ENCODE results near the gene SPRYD3.

The SPRYD3 gene

DNA sequence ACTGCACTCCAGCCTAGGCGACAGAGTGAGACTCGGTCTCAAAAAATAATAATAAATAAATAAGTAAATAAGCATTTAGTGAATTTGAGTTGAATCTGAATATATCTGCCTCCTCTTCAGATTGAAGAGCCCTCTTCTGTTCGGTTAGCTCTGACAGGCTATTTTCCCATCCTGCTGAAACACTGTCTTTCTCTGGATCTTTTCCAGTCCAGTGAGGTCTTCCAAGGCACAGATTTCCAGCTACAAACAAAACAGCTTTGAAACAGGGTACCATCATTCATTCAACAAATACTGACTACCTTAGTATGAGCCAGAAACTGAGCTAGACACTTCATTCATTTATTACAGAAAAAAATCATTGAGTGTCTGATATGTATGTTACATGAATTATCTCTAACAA, 7.2 kb upstream of the SPRYD3 start:
- no peak for DNase-seq (ENCODE audit: low read depth in 4 of 4, low spot score in 1 of 4)

DNA sequence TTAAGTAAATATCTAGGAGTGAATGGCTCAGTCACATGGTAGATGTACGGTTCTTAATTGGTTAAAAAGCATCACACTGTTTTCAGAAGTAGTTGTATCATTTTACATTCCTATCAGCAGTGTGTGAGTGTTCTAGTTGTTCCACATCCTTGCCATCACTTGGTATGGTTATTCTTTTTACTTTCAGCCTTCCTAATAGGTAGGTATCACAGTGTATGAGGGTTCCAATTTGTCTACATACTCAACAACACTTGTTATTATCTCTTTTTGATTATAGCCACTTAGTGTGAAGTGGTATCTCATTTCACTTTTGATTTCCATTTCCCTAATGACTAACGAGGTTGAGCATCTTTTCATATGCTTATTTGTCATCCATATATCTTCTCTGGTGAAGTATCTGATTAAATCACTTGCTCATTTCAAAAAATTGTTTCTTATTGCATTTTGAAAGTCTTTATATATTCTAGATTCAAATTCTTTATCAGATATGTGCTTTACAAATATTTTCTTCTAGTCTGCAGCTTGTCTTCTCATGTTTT, 3.5 kb upstream of the SPRYD3 start:
- DNase-seq (ENCODE audit: low read depth in 4 of 4, low spot score in 1 of 4), result no peak

DNA sequence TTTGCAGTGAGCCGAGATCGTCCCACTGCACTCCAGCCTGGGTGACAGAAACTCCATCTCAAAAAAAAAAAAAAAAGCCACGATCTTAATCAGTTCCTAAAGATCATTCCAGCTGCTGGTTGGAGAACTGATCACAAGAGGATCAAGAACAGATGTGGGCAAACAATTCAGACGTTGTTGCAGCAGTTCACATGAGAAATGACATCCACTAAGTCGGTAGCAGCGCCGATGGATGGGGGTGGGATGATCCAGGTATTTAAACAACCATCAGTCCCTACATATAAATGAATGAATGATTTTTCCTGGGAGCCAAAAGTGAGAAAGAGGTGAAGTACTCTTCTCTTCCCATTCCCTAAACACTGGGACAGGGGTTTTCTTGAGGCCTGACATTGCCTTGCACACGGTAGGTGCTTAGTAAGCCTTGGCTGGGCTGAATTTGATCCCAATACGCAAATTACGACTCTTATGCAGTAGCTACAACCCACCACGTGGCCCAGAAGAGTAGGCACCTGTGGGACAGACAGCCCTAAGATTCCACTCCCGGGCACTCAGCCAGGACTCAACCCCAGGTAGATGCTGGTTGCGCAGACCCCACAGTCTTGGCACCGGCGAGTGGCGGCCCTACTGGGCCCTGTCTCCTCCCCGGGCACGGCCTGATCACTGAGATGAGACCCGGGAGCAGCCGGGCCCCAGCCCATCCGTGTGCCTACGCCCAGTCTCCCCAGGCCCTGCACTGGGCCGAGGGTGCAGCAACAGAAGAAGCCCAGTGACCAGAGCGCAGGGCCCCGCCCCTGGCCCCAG, 565 bp downstream of the SPRYD3 start:
- no peak for DNase-seq (ENCODE audit: low read depth in 4 of 4, low spot score in 1 of 4)

DNA sequence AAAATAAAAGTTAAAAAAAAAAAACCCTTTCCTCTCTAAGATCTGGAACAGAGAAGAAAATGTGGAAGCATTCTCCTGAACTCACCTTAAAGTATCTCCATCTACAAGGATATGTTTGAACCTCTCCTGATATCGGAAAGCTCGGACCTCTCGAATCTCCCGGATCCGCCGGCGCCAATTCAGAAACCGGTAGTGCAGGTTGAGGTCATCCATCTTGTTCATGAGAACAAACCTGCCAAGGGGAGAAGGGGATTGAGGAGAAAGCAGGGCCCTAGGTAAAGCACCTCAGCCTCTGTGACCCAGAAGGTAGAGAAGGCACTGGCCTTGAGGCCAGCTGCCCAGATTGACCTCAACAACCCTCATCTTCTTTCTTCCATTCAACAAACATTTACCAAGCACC, 2.2 kb downstream of the SPRYD3 start:
- no peak for DNase-seq (ENCODE audit: low read depth in 4 of 4, low spot score in 1 of 4)

DNA sequence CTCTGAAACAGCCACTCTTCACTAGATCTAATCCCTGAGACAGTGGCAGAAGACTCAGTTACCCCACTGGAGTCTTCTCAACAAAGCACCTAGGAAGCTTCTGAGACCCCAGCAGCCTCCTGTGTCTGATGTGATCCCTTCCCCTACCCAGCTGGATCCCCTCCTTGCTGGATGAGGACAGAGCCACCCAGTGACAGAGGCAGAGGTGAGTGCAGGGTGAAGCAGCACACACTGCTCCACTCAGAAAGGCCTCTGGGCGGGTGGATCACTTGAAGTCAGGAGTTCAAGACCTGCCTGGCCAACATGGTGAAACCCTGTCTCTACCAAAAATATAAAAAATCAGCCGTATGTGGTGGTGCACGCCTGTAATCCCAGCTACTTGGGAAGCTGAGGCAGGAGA, 2.7 kb downstream of the SPRYD3 start:
- DNase-seq (ENCODE audit: low read depth in 4 of 4, low spot score in 1 of 4), result no peak

DNA sequence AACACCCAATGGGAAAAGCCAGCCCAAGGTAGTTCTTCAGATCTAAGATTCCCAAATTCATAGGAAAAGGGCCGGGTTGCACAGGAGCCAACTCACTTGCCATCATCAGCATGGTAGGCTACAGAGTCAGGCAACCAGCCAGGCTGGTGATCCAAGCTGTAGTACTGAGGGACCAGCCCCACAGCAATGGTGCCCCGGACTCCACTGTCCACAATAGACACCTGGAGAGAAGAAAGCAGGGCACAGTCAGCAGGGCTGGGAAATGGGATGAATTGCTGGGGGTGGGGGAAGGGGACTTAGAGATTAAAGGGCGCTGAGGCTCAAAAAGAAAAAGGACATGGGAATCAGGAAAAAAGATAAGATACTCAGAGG, 4.2 kb downstream of the SPRYD3 start:
- DNase-seq (ENCODE audit: low read depth in 4 of 4, low spot score in 1 of 4), result no peak

DNA sequence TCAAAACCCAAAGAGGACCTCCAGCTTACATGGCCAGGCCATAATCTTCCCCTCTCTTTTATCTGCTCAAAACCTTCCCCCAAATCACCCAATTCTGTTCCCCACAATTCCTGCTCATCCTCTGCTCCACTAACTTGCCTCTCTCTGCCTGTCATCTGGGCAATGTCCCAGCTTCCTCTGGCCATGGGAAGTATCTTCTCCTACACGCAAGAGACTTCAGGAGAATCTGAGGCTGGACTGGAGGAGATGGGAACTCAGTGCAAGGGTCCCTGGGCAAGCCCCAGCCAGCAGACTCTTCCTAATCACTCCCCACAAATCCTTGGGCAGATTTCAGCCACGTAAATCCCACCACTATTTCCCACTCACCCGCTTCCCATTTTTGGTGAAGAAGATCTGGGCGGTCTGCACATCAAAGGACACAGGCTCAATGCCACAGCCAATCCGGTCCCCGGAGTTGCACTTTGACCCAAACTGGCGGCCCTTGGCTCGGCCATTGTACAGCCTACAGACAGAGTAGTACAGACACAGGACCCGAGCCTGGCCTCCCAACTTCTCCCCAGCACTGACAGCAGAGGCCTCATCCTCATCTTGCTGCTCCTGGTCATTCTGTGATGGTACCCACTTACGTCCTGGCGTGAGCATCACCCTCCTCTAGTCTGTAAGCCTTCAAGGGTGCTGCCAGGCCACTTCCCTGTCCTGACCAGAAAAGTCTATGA, 4.7 kb downstream of the SPRYD3 start:
- DNase-seq (ENCODE audit: low read depth in 4 of 4, low spot score in 1 of 4), result no peak

DNA sequence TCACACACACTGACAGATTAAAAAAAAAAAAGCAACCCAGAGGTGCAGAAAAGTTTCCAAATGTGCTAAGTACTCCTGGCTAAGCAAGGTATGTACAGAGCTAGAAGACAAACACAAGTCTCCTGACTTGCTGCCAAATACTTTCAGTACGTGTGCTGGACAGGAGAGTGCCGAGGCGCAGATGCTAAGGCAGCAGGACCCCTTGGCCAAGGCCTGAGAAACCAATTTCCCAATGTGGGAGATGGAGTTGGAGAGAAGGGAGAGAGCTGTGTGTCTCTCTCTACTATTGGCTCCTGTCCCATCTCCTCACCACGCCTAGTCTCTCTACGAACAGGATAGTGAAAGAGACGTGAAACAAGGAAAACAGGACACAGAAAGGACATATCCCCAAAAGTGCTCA, 5.3 kb downstream of the SPRYD3 start:
- no peak for DNase-seq (ENCODE audit: low read depth in 4 of 4, low spot score in 1 of 4)

DNA sequence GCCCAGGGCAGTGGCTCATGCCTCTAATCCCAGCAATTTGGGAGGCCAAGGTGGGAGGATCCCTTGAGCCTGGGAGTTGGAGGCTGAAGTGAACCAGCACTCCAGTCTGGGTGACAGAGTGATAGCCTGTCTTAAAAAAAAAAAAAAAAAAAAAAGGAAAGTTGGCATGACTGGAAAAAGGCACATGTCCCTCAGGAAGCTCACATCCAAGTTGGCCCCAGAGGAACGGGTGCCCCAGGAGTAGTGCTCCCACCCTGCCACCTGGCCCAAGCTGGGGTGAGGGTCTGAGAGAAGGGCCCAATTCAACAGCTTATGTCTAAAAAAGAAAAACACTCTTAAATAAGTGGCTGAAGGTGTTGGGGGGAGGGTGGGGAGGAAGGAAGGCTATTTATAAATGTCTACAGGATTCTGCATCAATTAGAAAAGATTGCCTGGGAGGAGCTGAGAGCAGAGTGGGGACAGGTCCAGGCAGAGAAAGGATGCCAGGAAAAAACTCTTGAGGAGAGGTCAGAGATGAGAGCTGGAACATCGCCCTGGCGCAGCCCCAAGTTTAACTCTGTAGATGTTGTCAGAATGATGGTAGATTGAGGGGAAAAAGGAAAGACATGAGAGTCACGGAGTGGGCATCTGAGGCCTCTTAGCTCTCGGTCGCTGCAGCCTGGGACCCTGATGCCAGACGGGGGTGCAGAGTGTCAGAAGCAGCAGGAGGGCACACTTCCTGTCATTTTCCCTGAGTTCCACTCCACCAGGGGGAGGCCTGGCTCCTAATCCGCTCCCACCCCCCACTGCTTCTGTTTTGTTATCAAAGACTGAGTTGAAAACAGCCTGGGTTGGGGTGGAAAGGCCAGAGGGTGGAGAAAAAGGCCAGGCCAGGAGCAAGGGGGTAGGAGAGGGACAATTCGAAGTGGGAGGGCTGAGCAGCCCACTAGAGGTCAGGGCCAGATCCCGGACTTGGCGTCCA, 7.3 kb downstream of the SPRYD3 start:
- no peak for DNase-seq (ENCODE audit: low read depth in 4 of 4, low spot score in 1 of 4)

DNA sequence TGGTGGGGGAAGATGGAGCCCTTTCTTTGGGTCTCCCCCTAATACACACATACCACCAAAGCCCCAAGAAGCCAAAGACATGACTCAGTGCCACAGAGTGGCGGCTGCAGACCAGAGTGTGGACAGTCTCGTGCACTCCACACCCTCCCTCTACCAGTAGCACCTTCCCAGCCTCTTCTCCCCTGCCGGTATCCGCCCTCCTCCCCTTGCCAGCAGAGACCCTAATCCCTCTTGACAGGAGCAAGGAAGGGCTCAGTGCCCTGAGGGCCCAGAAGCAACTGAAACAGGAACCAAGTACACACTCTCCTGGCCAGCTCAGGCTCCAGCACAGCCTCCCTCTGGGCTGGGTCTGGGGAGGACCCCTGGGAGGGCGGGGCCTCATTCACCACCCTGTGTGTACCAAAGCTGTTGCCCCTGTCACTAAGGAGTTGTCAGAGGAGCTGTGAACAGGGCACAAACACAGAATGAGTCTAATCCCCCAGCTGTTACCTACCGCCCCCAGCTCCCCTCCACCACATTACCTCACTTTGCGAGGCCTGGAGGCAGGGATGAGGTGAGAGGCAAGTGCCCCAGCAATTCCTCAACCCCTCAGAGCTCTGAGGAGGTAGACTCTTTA, 8.2 kb downstream of the SPRYD3 start:
- DNase-seq (ENCODE audit: low read depth in 4 of 4, low spot score in 1 of 4), result no peak

DNA sequence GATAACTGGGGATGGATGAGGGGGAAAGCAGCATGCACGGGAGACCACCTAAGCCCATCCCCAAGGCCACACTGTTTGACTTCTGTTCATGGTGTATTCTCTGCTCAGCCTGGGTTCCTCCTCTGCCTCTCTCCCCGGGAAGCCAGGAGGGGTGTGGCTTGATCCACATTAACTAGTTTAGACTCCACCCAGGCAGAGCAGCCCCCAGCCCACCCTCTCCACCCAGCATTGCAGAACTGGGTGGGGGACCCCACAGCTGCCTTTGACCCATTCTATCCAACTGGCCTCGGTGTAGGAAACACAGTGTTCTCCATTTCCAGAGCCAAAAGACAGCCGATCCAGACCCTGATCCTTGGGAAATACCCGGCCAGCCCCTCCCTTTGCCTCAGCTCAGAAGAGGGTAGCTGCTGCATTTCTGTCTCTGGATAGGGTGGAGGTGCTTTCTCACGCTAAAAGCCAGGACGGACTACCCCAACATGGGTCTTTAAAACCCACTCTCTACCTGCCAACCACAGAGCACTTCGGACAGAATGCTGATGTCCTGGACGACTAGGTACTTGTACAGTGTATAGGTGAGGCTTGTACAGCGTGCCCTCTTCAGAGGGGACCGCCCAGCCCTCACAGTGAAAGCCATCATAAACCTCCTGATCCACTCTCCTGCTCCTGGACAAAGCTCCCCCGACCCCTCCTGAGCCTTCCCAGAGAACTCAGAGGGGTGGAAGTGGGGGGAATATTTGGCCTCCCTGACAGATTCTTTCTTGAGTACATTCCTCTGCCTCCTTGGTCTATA, 9.4 kb downstream of the SPRYD3 start:
- DNase-seq (ENCODE audit: low read depth in 4 of 4, low spot score in 1 of 4), result no peak

DNA sequence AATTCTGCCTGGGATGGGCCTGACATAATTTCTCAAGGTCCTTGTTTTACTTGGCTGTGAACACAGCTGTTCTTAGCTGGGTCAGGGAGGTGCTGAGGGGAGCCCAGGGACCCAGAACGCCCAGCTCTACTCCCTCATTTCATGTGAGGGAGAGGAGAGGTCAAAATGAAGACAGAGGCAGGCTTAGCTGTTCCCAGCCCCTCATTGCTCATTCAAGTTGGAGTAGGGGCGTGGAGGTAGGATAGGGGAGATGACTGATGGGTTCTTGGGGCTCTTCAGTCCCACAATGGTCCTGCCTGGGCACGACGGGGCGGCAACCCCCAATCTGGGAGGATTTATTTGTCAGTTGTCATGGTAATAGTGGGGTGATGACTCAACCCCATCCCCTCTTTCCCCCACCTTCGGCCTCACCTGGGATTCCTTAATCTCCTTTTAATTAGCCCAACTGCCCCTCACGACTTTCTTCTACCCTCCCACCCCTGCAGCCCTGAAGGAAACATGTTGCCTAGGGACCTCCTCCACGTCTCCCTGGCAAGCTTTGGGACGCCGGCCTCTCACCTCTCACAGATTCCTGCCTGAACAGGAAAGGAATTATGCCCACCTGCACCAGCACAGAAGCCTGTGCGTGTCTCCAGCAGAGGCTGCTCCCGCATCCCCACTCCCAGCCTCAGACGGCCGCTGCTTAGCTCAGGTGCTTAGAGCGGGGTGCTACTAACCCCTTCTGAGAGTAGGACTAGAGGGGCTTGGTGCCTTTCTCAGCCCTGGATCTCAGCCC, 10.2 kb downstream of the SPRYD3 start:
- no peak for DNase-seq (ENCODE audit: low read depth in 4 of 4, low spot score in 1 of 4)

DNA sequence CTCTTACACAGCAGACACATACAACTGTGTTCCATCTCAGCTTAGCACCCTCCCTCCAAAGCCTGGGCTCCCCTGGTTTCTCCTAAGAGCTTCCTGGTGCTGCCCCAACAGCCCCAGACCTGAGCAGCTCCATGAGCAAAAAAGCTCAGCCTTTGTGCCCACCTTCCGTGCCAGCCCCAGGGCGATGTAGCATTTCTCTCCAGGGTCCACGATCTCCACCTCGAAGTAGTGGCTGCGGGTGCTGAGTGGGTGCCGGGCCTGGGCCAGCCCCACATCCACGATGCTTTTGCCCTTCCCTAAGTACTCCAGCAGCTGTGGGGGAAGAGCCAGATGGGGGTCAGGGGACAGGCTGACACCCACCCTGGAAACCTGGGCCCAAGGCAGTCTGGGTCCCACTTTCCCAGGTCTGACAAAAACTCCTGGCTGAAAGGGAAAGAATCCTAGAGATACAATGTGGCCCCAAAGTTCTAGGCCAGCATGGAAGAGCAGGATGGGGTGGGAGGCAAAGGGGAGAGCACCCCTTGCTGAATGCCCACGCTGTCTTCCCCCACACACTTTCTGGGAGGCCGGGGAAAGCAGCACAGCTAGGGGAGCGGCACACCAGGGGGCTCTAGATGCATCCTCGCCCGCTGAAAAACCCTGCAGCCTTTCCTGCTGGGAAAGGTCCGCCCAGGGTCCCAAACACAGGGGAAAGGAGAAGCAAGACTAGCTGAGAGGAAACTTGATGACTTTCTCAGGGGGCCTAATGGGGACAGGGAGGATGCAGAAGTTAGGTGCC, 11.0 kb downstream of the SPRYD3 start:
- DNase-seq (ENCODE audit: low read depth in 4 of 4, low spot score in 1 of 4), result no peak

DNA sequence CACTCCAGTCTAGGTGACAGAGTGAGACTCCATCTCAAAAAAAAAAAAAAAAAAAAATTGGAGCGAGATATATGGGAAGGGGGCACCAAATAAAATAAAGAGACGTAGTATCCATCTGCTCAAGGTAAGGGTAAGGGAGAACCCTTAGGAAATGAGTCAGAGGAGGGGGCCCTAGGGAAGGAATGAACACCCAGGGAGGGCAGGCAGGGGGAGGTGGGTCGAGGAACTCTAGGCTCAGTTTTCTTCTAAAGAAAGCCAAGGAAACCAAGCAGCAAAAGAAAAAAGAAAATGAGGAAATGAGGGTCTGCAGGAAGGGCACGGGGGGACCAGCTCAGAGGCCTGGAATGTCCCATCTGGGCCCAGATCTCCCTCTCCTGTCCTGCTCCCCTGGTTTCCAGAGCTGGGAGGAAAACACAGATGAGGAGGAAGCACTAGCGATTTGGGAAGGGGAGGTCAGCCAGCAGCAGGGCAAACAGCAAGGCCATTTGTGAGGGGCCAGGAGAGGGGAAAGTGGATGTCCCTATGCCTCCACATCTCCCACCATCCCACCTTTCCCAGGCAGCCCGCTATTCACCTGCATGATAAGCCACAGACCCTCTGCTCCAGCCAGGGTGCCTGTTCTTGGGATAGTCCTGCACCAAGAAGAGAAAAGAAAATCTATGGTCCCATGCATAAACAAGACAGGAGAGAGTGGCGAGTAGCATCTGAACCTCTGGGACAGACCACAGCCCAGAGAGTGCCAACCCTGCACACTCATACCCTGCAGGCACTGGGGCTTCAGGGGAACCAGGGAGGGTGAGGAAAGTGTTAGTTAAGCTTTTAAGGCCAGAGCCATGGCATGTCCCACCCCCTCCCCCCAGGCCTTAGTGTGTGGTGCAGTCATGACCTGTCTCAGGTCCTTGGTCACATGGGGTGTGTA, 11.9 kb downstream of the SPRYD3 start:
- DNase-seq (ENCODE audit: low read depth in 4 of 4, low spot score in 1 of 4), result no peak

DNA sequence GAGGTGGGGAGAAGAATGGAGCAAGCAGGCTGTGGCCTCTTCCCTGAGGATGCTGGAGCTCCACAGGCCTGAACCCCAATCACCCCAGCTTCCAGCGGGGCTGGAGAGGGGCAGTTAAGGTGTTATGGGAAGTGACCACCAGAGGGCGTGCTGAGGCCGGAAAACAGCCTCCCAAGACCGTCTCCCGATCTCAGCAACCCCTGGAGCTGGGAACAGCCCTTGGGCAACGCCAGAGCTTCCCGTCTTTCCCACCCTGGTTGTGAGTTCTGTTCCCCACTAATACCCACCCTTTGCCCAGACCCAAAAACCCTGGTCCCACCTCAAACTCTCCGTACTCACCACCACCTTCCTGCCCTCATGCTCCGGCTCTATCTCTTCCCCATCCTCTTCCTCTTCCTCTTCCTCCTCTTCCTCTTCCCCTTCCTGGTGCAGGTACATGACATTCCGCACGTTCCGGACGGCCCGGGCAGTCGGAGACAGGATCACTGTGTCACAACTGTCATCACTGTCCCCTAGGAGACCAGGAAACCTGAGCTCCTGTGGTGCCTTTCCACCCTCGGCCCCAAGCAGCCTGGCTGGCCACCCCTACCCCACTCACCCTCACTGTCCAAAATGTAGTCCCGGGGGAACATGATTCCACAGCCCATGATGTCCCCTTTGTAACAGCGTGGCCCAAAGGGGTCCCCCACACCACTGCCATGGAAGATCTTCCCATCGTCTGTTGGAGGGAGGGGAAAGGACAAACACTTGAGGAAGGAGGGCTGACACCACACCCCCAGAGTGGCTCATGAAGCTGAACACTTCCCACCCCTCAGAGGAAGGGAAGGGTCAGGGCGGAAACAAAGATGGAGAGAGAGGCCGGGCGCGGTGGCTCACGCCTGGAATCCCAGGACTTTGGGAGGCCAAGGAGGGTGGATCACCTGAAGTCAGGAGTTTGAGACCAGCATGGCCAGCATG, 12.9 kb downstream of the SPRYD3 start:
- peak; percentile 43 to 61 (median 49) for DNase-seq (ENCODE audit: low read depth in 4 of 4, low spot score in 1 of 4)

DNA sequence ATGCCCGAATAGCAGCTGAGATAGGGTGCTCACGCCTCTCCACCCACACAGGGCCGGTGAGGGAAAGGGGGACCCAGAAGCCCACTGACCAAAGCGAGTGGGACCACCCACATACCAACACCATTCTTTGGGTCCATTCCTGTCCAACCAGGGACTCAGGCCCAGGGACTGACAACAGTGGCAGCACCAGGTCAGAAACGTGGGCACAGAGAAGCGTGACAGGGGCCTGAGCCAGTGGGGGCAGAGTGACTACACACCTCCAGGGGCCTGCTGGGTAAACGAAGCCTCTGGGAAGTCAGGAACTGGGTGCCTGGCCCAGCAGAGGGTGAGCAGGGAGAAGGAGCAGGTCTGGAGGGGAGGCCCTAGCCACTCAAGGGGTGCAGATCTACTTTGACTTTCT, 13.7 kb downstream of the SPRYD3 start:
- no peak for DNase-seq (ENCODE audit: low read depth in 4 of 4, low spot score in 1 of 4)
